Measurements from ENCODE around the gene FXYD5. TPM values are rescaled to one million over a fixed set of nuclear protein-coding genes. Genes with fewer than 3 reads are reported as not detected.

Gene FXYD5
- total and polyA plus RNA-seq, 9 of the 15 experiments (the other 6 are each of a cell fraction or from before 2014, with no cell fraction given): 104 to 537 (median 174) TPM

- no peak for TF ChIP-seq MLX (CRISPR knock-in tag; conservative IDR thresholded peaks at IDR 0.05)
- peak; percentile 94 for TF ChIP-seq BACH1 (tag; IDR thresholded peaks at IDR 0.05)
- peak; percentile 29; the same call in 1 of the 2 replicates for TF ChIP-seq TFE3 (CRISPR knock-in tag; IDR thresholded peaks at IDR 0.05)
- TF ChIP-seq, protein P1, sequence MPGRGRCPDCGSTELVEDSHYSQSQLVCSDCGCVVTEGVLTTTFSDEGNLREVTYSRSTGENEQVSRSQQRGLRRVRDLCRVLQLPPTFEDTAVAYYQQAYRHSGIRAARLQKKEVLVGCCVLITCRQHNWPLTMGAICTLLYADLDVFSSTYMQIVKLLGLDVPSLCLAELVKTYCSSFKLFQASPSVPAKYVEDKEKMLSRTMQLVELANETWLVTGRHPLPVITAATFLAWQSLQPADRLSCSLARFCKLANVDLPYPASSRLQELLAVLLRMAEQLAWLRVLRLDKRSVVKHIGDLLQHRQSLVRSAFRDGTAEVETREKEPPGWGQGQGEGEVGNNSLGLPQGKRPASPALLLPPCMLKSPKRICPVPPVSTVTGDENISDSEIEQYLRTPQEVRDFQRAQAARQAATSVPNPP (IDR thresholded peaks at IDR 0.05; ENCODE audit: borderline replicate concordance, insufficient read depth, insufficient read length): no peak
- peak; percentile 97 for TF ChIP-seq ZNF76 (CRISPR knock-in tag; IDR thresholded peaks at IDR 0.05; ENCODE audit: borderline replicate concordance)
- peak; percentile 68 to 85; a peak in 3 of 4 replicates for TF ChIP-seq KDM1A (IDR thresholded peaks at IDR 0.05)
- peak; percentile 98 for TF ChIP-seq ERF (CRISPR knock-in tag; IDR thresholded peaks at IDR 0.05)
- TF ChIP-seq CHD4 (IDR thresholded peaks at IDR 0.05; ENCODE audit: insufficient read depth, insufficient replicate concordance, low read depth, low read length, poor library complexity, severe bottlenecking): no peak
- no peak for TF ChIP-seq MCM5 (IDR thresholded peaks at IDR 0.05; ENCODE audit: low read depth)
- TF ChIP-seq JUNB (CRISPR knock-in tag; conservative IDR thresholded peaks at IDR 0.05): no peak; the same call in 1 of the 2 replicates
- TF ChIP-seq CEBPG (CRISPR knock-in tag; IDR thresholded peaks at IDR 0.05): no peak
- peak in 1 of 2 experiments; percentile 35; a peak in 1 of 4 replicates for TF ChIP-seq CEBPG (tag; conservative IDR thresholded peaks at IDR 0.05 in 1 of 2, IDR thresholded peaks at IDR 0.05 in 1 of 2)
- no peak for TF ChIP-seq LCOR (CRISPR knock-in tag; IDR thresholded peaks at IDR 0.05)
- no peak for TF ChIP-seq SNRNP70 (optimal IDR thresholded peaks at IDR 0.05; ENCODE audit: low read depth, low read length)
- TF ChIP-seq HBP1 (CRISPR knock-in tag; IDR thresholded peaks at IDR 0.05): peak; percentile 97
- TF ChIP-seq, protein P2, sequence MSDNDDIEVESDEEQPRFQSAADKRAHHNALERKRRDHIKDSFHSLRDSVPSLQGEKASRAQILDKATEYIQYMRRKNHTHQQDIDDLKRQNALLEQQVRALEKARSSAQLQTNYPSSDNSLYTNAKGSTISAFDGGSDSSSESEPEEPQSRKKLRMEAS (CRISPR knock-in tag; IDR thresholded peaks at IDR 0.05): no peak
- no peak for TF ChIP-seq KHSRP (IDR thresholded peaks at IDR 0.05)
- TF ChIP-seq, protein P3, sequence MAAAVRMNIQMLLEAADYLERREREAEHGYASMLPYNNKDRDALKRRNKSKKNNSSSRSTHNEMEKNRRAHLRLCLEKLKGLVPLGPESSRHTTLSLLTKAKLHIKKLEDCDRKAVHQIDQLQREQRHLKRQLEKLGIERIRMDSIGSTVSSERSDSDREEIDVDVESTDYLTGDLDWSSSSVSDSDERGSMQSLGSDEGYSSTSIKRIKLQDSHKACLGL (CRISPR knock-in tag; IDR thresholded peaks at IDR 0.05; ENCODE audit: borderline replicate concordance, poor library complexity, severe bottlenecking): peak; percentile 25
- TF ChIP-seq, protein P4, sequence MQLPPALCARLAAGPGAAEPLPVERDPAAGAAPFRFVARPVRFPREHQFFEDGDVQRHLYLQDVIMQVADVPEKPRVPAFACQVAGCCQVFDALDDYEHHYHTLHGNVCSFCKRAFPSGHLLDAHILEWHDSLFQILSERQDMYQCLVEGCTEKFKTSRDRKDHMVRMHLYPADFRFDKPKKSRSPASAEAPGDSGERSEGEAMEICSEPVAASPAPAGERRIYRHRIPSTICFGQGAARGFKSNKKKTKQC (CRISPR knock-in tag; IDR thresholded peaks at IDR 0.05): no peak
- no peak for TF ChIP-seq RAD51 (IDR thresholded peaks at IDR 0.05; ENCODE audit: borderline replicate concordance, low read depth)
Measured at GRCh38 chr19:35204799-35205732, 50.5 kb downstream of the FXYD5 start (continued).
